SJCRH30 (cell line): ENCODE data around the gene MYL12A. TPM values are rescaled to one million over a fixed set of nuclear protein-coding genes. Genes with fewer than 3 reads are reported as not detected.
"Not testable (repeated sequence)": the region's sequence is repeated elsewhere in the genome, so short reads cannot be mapped to it uniquely, and the experiment has no call there.

ENCODE experiments used
- DNase-seq, 2 experiments: peaks; one replicate each; pipeline ENCODE4 v3.0.0-alpha.2; 2015 to 2020
- H3K27ac ChIP-seq: fragments of 250-450 bp; sonication (Bioruptor Pico); 2 replicates; pipeline ENCODE4 v1.5.1; 2020; ENCODE audit warnings: mild to moderate bottlenecking, moderate library complexity
- H3K27me3 ChIP-seq: fragments of 250-450 bp; sonication (Bioruptor Pico); 2 replicates; pipeline ENCODE4 v1.5.1; 2020; ENCODE audit warnings: mild to moderate bottlenecking, moderate library complexity
- H3K36me3 ChIP-seq: fragments of 250-450 bp; sonication (Bioruptor Pico); 2 replicates; pipeline ENCODE4 v1.5.1; 2020; ENCODE audit warnings: mild to moderate bottlenecking, moderate library complexity
- H3K4me1 ChIP-seq: fragments of 250-450 bp; sonication (Bioruptor Pico); 2 replicates; pipeline ENCODE4 v1.5.1; 2020; ENCODE audit warnings: mild to moderate bottlenecking, moderate library complexity
- H3K4me3 ChIP-seq: fragments of 250-450 bp; sonication (Bioruptor Pico); 2 replicates; pipeline ENCODE4 v1.5.1; 2020; ENCODE audit warnings: mild to moderate bottlenecking, moderate library complexity
- H3K9me3 ChIP-seq: fragments of 250-450 bp; sonication (Bioruptor Pico); replicated peaks from 2 replicates; pipeline ENCODE4 v1.5.1; 2020; ENCODE audit warnings: mild to moderate bottlenecking, moderate library complexity
- total RNA-seq: library from RNA; depleted of rRNA; stranded (reverse); fragments of >200 nt; shearing (Covaris generic); gene quantifications from 2 replicates; pipeline ENCODE4 v1.2.3, GENCODE V29; 2014

MYL12A gene
- total RNA-seq, 1 experiment from 2014 or later = 207 TPM

- Histone ChIP-seq H3K4me3 (no peak overlapping the region), H3K36me3 (peaks cover 54% of the 10 kb centered on the region), H3K9me3 (no peaks in the 10 kb centered on the region), H3K27ac (peak overlapping the region; percentile 78), H3K27me3 (no peaks in the 10 kb centered on the region), H3K4me1 (peaks cover 29% of the 10 kb centered on the region)
- no peak for DNase-seq
These were observed 10.1 kb downstream of the MYL12A start for GRCh38 chr18:3257627-3258120.

GRCh38 chr18:3260995-3261372 is 13.4 kb downstream of the MYL12A start:
- H3K27me3 ChIP-seq = no peaks in the 10 kb centered on the region
- peak overlapping the region; percentile 91 for H3K4me3 ChIP-seq
- peaks cover 17% of the 10 kb centered on the region for H3K4me1 ChIP-seq
- H3K9me3 ChIP-seq = no peaks in the 10 kb centered on the region
- peaks cover 23% of the 10 kb centered on the region for H3K36me3 ChIP-seq
- DNase-seq = peak in 1 of 2 experiments; percentile 9
- peak overlapping the region; percentile 99 for H3K27ac ChIP-seq

GRCh38 chr18:3261373-3262233 is 14.0 kb downstream of the MYL12A start, which contains the start of gene MYL12B:
MYL12B (plus strand) TSS chr18:3262133; CDS start chr18:3272899, 10,766 bp downstream.
- H3K27me3 ChIP-seq = no peaks in the 10 kb centered on the region
- H3K4me3 ChIP-seq = peak within 1 kb of the TSS; percentile 91
- DNase-seq = peak; percentile 68 to 76
- peaks cover 11% of the 10 kb centered on the region for H3K4me1 ChIP-seq
- peak within 1 kb of the TSS; percentile 99 for H3K27ac ChIP-seq
- H3K36me3 ChIP-seq = peaks cover 17% of the 10 kb centered on the region
- no peaks in the 10 kb centered on the region for H3K9me3 ChIP-seq

GRCh38 chr18:3262234-3263131 is 14.9 kb downstream of the MYL12A start:
- Histone ChIP-seq H3K27ac (peak overlapping the region; percentile 99), H3K36me3 (peaks cover 10% of the 10 kb centered on the region), H3K4me1 (peaks cover 4% of the 10 kb centered on the region; the same call in 1 of the 2 replicates), H3K9me3 (no peaks in the 10 kb centered on the region), H3K27me3 (no peaks in the 10 kb centered on the region), H3K4me3 (peak overlapping the region; percentile 91)
- DNase-seq = peak in 1 of 2 experiments; percentile 20

- H3K27ac ChIP-seq = no peak overlapping the region; the same call in 1 of the 2 replicates
- peaks cover 5% of the 10 kb centered on the region; the same call in 1 of the 2 replicates for H3K36me3 ChIP-seq
- H3K4me3 ChIP-seq = peak overlapping the region; percentile 91
- H3K4me1 ChIP-seq = no peaks in the 10 kb centered on the region
- H3K27me3 ChIP-seq = no peaks in the 10 kb centered on the region
- no peak for DNase-seq
- no peaks in the 10 kb centered on the region for H3K9me3 ChIP-seq
These were observed 15.6 kb downstream of the MYL12A start for GRCh38 chr18:3263132-3263700.

GRCh38 chr18:3264362-3264761 is 16.8 kb downstream of the MYL12A start:
- no peaks in the 10 kb centered on the region for H3K27me3 ChIP-seq
- DNase-seq = no peak
- no peaks in the 10 kb centered on the region for H3K36me3 ChIP-seq
- no peak overlapping the region for H3K27ac ChIP-seq
- H3K9me3 ChIP-seq = no peaks in the 10 kb centered on the region
- H3K4me3 ChIP-seq = no peak overlapping the region
- no peaks in the 10 kb centered on the region for H3K4me1 ChIP-seq

GRCh38 chr18:3265564-3266033 is 18.0 kb downstream of the MYL12A start:
- Histone ChIP-seq H3K4me1 (no peaks in the 10 kb centered on the region), H3K36me3 (no peaks in the 10 kb centered on the region), H3K27me3 (no peaks in the 10 kb centered on the region), H3K9me3 (no peaks in the 10 kb centered on the region), H3K4me3 (no peak overlapping the region), H3K27ac (no peak overlapping the region)
- no peak for DNase-seq

GRCh38 chr18:3266062-3266608 is 18.5 kb downstream of the MYL12A start:
- no peaks in the 10 kb centered on the region for H3K36me3 ChIP-seq
- H3K27me3 ChIP-seq = no peaks in the 10 kb centered on the region
- no peak overlapping the region for H3K27ac ChIP-seq
- no peak for DNase-seq
- H3K4me3 ChIP-seq = no peak overlapping the region
- H3K4me1 ChIP-seq = no peaks in the 10 kb centered on the region
- no peaks in the 10 kb centered on the region for H3K9me3 ChIP-seq

- Histone ChIP-seq H3K4me3 (no peak overlapping the region), H3K27ac (no peak overlapping the region), H3K4me1 (no peaks in the 10 kb centered on the region), H3K36me3 (no peaks in the 10 kb centered on the region), H3K27me3 (no peaks in the 10 kb centered on the region), H3K9me3 (no peaks in the 10 kb centered on the region)
- no peak for DNase-seq
These were observed 20.7 kb downstream of the MYL12A start for GRCh38 chr18:3268306-3268705.

- H3K4me1 ChIP-seq = no peaks in the 10 kb centered on the region
- no peaks in the 10 kb centered on the region; the same call in 1 of the 2 replicates for H3K36me3 ChIP-seq
- no peaks in the 10 kb centered on the region for H3K9me3 ChIP-seq
- no peak overlapping the region for H3K27ac ChIP-seq
- H3K4me3 ChIP-seq = no peak overlapping the region
- H3K27me3 ChIP-seq = no peaks in the 10 kb centered on the region
- no peak for DNase-seq
These were observed 21.8 kb downstream of the MYL12A start for GRCh38 chr18:3269241-3269913.

- H3K9me3 ChIP-seq = no peaks in the 10 kb centered on the region
- DNase-seq = no peak
- H3K36me3 ChIP-seq = no peaks in the 10 kb centered on the region; the same call in none of the 2 replicates
- H3K4me1 ChIP-seq = no peaks in the 10 kb centered on the region
- no peak overlapping the region for H3K4me3 ChIP-seq
- H3K27ac ChIP-seq = no peak overlapping the region
- no peaks in the 10 kb centered on the region for H3K27me3 ChIP-seq
These were observed 22.3 kb downstream of the MYL12A start for GRCh38 chr18:3269914-3270299.

- H3K27ac ChIP-seq = no peak overlapping the region
- no peak for DNase-seq
- no peak overlapping the region for H3K4me3 ChIP-seq
- peaks cover 7% of the 10 kb centered on the region for H3K36me3 ChIP-seq
- no peaks in the 10 kb centered on the region for H3K9me3 ChIP-seq
- H3K4me1 ChIP-seq = no peaks in the 10 kb centered on the region
- no peaks in the 10 kb centered on the region for H3K27me3 ChIP-seq
These were observed 25.4 kb downstream of the MYL12A start for GRCh38 chr18:3273042-3273441.

- DNase-seq, H3K27me3 ChIP-seq, H3K9me3 ChIP-seq, H3K27ac ChIP-seq, H3K36me3 ChIP-seq, H3K4me3 ChIP-seq: not testable (repeated sequence)
- peaks cover 11% of the 10 kb centered on the region for H3K4me1 ChIP-seq
These were observed 30.1 kb downstream of the MYL12A start for GRCh38 chr18:3277643-3278213.
